Activated naive CD4-positive, alpha-beta T cell treated with Interleukin-2 at 50 U/mL for 16 hours (primary cell): ENCODE data around the gene ARVCF.
A peak's percentile ranks its signal among the peaks of the same experiment; 100 is the strongest.

Experiments
- DNase-seq: peaks from one replicate; pipeline ENCODE4 v3.0.0-alpha.2; 2020

ARVCF gene

GRCh38 chr22:19971276-19972124 is 45.1 kb downstream of the ARVCF start:
- no peak for DNase-seq

GRCh38 chr22:19970479-19971275 is 45.9 kb downstream of the ARVCF start:
- DNase-seq: peak; percentile 80

GRCh38 chr22:19970031-19970478 is 46.6 kb downstream of the ARVCF start:
- no peak for DNase-seq

GRCh38 chr22:19969141-19969928 is 47.3 kb downstream of the ARVCF start:
- DNase-seq: no peak

DNA sequence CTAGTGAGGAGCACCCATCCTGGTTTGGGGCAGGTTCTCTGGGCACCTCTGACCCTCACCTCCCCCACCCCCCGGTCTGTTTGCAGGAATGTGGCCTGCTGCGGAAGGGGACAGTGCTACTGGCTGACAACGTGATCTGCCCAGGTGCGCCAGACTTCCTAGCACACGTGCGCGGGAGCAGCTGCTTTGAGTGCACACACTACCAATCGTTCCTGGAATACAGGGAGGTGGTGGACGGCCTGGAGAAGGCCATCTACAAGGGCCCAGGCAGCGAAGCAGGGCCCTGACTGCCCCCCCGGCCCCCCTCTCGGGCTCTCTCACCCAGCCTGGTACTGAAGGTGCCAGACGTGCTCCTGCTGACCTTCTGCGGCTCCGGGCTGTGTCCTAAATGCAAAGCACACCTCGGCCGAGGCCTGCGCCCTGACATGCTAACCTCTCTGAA is 48.2 kb downstream of the ARVCF start:
- DNase-seq: no peak

DNA sequence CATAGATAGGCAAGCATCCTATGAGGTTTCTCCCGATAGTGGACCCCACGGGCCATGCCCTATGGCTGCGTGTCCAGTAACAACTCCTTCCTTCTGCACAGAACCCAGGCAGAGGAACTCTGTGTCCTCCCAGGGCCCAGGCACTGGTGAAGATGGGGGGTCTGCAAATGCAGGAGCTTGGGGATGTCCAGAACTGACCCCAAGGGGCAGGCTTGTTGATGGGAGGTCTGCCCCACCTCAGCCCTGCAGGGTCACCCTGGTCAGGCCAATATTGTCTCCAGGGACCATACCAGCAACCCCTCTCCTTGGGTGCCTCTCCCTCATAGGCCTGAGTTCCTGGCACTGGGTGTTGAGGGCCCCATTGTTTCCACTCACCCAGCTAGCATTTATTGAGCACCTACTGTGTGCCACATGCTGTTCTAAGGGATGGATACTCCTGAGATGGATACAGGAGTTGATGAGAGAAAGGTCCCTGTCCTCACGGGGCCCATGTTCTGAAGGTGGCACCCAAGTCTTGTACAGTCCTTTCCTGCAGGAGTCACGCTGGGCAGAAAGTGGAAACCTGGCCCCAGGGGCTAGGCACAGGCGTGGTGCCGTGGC is 48.7 kb downstream of the ARVCF start:
- DNase-seq: no peak

- no peak for DNase-seq
Measured at GRCh38 chr22:19966908-19967750, 49.5 kb downstream of the ARVCF start.

DNA sequence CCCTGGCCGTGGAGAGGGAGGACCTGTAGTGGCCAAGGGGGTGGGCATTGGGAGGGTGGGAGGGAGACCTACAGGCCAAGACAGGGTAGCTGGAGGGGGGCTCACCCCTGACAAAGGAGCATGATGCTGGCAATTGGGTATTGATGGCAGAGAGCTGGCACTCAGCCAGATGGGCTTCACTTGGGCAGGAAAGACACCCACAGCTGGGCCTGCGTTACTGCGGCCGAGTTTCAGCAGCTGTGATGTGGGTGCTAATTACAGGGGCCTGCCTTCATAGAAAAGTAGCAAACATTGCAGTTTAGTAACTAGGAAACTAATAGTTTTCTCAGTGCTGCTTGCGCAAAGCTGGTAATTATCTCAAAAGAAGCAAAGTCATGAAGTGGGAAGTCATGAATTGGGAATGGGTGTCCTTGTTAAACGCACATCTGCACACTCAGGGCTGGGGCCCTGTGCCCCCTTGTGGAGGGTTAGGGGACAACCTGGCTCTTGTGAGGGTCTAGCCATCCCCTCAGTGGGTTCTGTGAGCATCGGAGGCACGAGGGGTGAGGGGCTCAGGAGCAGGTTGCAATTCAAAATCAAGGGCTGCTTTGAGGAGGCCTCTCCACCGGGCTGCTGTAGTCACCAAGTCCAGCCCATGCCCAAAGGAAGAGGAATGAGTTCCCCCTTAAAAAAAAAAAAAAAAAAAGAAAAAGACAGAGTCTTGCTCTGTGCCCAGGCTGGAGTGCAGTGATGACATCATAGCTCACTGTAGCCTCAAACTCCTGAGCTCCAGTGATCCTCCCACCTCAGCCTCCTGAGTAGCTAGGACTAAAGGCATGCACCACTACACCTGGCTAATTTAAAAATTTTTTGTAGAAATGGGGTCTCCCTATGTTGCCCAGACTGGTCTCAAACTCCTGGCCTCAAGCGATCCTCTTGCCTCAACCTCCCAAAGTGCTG is 50.6 kb downstream of the ARVCF start:
- no peak for DNase-seq

- no peak for DNase-seq
Measured at GRCh38 chr22:19964701-19965386, 51.8 kb downstream of the ARVCF start.

GRCh38 chr22:19963863-19964642 is 52.6 kb downstream of the ARVCF start:
- no peak for DNase-seq

DNA sequence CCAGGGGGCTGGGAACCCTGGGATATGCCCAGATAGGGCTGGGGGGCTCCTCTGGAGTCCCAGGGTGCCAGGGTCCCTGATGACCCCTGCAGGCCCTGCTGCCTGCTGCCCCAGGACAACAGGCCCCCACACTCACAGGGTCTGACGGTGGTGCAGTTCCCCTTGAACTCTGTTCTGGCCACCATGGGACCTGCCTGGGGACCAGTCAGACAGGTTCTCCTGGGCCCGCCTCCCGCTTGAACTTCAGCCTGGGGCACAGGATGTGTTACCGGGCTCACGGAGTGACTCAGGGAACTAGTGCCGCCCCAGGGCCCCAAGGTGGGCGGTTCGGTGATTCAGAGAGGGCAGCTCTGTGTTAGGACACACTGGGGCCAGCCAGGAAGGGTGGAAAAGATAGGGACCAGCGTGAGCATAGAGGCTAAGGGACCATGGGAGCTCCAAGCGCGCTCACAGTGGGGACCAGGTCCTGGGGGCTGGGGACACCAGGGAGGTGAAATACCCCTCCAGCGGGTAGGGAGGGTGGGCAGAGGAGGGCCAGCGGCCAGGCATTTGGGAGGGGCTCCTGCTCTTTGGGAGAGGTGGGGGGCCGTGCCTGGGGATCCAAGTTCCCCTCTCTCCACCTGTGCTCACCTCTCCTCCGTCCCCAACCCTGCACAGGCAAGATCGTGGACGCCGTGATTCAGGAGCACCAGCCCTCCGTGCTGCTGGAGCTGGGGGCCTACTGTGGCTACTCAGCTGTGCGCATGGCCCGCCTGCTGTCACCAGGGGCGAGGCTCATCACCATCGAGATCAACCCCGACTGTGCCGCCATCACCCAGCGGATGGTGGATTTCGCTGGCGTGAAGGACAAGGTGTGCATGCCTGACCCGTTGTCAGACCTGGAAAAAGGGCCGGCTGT is 53.5 kb downstream of the ARVCF start:
- DNase-seq: peak; percentile 22

GRCh38 chr22:19962246-19962908 is 54.2 kb downstream of the ARVCF start:
- DNase-seq: peak; percentile 68

DNA sequence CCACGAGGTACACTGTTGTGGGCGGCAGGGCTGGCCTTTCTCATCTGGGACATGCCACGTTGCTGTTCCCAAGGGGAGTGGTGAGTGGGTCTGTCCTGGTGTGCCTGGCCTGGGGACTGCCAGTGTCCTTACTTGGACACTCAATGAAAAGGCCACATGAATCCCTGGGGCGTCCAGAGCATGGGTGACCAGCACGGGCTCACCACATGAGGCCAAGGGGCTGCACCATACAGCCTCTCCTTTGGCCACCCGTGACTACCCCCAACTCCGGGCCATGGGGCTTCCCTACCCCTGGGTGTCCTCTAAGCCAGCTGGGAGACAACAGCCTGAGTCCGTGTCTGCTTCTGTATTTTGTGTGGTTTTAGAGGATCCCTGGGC is 54.8 kb downstream of the ARVCF start:
- no peak for DNase-seq

- DNase-seq: no peak
Measured at GRCh38 chr22:19961201-19961580, 55.4 kb downstream of the ARVCF start.

DNA sequence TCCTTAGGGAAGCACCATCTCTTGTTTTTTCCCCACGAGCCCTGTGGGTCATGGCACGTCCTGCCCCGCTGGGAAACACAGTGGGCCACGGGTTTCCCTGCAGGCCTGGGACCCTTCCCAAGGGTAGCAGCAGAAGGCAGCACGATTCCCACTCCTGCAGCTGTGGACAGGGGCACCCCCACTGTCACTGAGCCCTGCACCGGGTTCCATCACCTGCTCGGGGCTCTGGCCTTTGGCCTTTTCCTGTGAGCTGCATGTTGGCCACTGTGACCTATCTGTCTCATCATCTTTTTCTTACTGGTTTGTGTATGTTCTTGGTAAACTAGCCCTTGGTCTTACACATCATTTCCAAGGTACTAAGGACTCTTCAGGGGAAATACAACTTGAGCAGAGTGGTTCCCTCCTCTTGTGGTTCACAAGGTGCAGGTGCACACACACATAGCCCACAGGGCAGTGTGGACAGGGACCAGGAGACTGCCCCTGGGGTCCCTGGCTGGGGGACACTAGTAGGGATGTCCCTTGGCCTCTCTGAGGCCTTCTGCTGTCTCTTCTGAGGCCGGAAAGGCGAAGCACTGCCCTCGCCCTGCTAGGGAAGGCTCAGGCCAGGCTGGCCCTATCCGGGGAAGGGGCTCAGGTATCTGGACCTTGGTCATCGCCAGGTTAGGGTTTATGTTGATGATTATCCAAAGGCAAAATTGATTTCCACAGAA is 56.0 kb downstream of the ARVCF start:
- no peak for DNase-seq

GRCh38 chr22:19959587-19960490 is 56.8 kb downstream of the ARVCF start:
- DNase-seq: no peak
